ENCODE results near the gene SCLT1. TPM values are rescaled to one million over a fixed set of nuclear protein-coding genes. Genes with fewer than 3 reads are reported as not detected.

SCLT1 gene
- total and polyA plus RNA-seq, 2 donors (not counting 1 experiment from before 2014, with no cell fraction given) = 3.5 to 27.2 TPM

GRCh38 chr4:128853741-128854140 lies 239.6 kb downstream of the SCLT1 start:
- H3K4me3 Mint-ChIP-seq = no peak overlapping the region
- no peak overlapping the region for H3K27ac ChIP-seq (ENCODE audit: low read length in 2 of 2)
- ATAC-seq (ENCODE audit: low read depth) (no peak), DNase-seq (no peak)
- H3K9me3 ChIP-seq (ENCODE audit: control extremely low read depth in 1 of 3, control insufficient read depth in 2 of 3, insufficient read depth in 1 of 3, low read length in 2 of 3) = no peaks in the 10 kb centered on the region
- H2AFZ ChIP-seq (ENCODE audit: insufficient read depth, low read depth, low read length, poor library complexity, severe bottlenecking) = no peak overlapping the region
- H3K9ac ChIP-seq (ENCODE audit: low read length) = no peak overlapping the region
- peaks cover 3 to 5% of the 10 kb centered on the region in 2 donors for H3K4me1 ChIP-seq (ENCODE audit: control insufficient read depth in 2 of 2, insufficient read depth in 2 of 2, low read length in 2 of 2)
- intact Hi-C loops (cut with micrococcal nuclease) = no loop called here
- no peaks in the 10 kb centered on the region for H3K27me3 ChIP-seq (replicated peaks in 1 of 4; ENCODE audit: control extremely low read depth in 1 of 4, control insufficient read depth in 3 of 4, insufficient read depth in 4 of 4, low read length in 3 of 4)
- WGBS (ENCODE audit: insufficient coverage) = 98% methylated on average over 4 of the region's 5 CpGs
- no peak overlapping the region for H3K4me3 ChIP-seq (ENCODE audit: control extremely low read depth in 1 of 5, extremely low read depth in 1 of 5, insufficient read depth in 1 of 5, low read depth in 2 of 5, low read length in 4 of 5)
- TF ChIP-seq EZH2 (IDR thresholded peaks at IDR 0.05; ENCODE audit: borderline replicate concordance, insufficient read depth, low read depth, low read length, poor library complexity, severe bottlenecking) = no peak
- no peak for TF ChIP-seq CTCF (IDR thresholded peaks at IDR 0.05)
- H3K36me3 ChIP-seq (replicated peaks in 1 of 2; ENCODE audit: control extremely low read depth in 1 of 2, control insufficient read depth in 1 of 2, extremely low read depth in 1 of 2, insufficient read depth in 2 of 2, low read length in 1 of 2) = peaks cover 2 to 95% of the 10 kb centered on the region in 2 experiments
- H3K27me3 Mint-ChIP-seq = no peaks in the 10 kb centered on the region
- H3K9me3 Mint-ChIP-seq (ENCODE audit: insufficient read depth) = no peaks in the 10 kb centered on the region
- peaks cover 23% of the 10 kb centered on the region for H4K20me1 ChIP-seq (ENCODE audit: control insufficient read depth, insufficient read depth, low read length, poor library complexity, severe bottlenecking)
- H3K27ac Mint-ChIP-seq = no peak overlapping the region
- ChIA-PET CTCF (interaction anchor here (1.3 kb wide), 1 partner anchor 9 kb away, joined by 5 read pairs; no protein-coding TSS in a partner anchor), POLR2A (no interaction called here)
- peaks cover 8% of the 10 kb centered on the region for H3K4me1 Mint-ChIP-seq
- no peaks in the 10 kb centered on the region for H3K79me2 ChIP-seq (ENCODE audit: control insufficient read depth, insufficient read depth, low read length)
- H3K4me2 ChIP-seq (replicated peaks; ENCODE audit: low read depth, low read length, poor library complexity, severe bottlenecking) = no peak overlapping the region

GRCh38 chr4:128850252-128850651 lies 243.1 kb downstream of the SCLT1 start:
- H2AFZ ChIP-seq (ENCODE audit: insufficient read depth, low read depth, low read length, poor library complexity, severe bottlenecking) = no peak overlapping the region
- H3K27ac ChIP-seq (ENCODE audit: low read length in 2 of 2) = no peak overlapping the region
- no peak overlapping the region for H3K4me3 ChIP-seq (ENCODE audit: control extremely low read depth in 1 of 5, extremely low read depth in 1 of 5, insufficient read depth in 1 of 5, low read depth in 2 of 5, low read length in 4 of 5)
- 100% methylated on average over 2 of the region's 4 CpGs for WGBS (ENCODE audit: insufficient coverage)
- ChIA-PET CTCF (interaction anchor here (0.7 to 1.0 kb wide), 2 partner anchors 12 to 1031 kb away, joined by 4 read pairs; no protein-coding TSS in a partner anchor), POLR2A (no interaction called here)
- intact Hi-C loops (cut with micrococcal nuclease) = no loop called here
- TF ChIP-seq CTCF (IDR thresholded peaks at IDR 0.05) = no peak
- TF ChIP-seq EZH2 (IDR thresholded peaks at IDR 0.05; ENCODE audit: borderline replicate concordance, insufficient read depth, low read depth, low read length, poor library complexity, severe bottlenecking) = no peak
- Mint-ChIP-seq H3K4me1 (peaks cover 6% of the 10 kb centered on the region), H3K27me3 (no peaks in the 10 kb centered on the region), H3K4me3 (no peak overlapping the region), H3K27ac (no peak overlapping the region), H3K9me3 (ENCODE audit: insufficient read depth) (no peaks in the 10 kb centered on the region)
- no peak overlapping the region for H3K4me2 ChIP-seq (replicated peaks; ENCODE audit: low read depth, low read length, poor library complexity, severe bottlenecking)
- ATAC-seq (ENCODE audit: low read depth) = no peak
- H3K9ac ChIP-seq (ENCODE audit: low read length) = no peak overlapping the region
- peaks cover 8% of the 10 kb centered on the region for H3K79me2 ChIP-seq (ENCODE audit: control insufficient read depth, insufficient read depth, low read length)
- no peaks in the 10 kb centered on the region for H3K9me3 ChIP-seq (ENCODE audit: control extremely low read depth in 1 of 3, control insufficient read depth in 2 of 3, insufficient read depth in 1 of 3, low read length in 2 of 3)
- H3K27me3 ChIP-seq (replicated peaks in 1 of 4; ENCODE audit: control extremely low read depth in 1 of 4, control insufficient read depth in 3 of 4, insufficient read depth in 4 of 4, low read length in 3 of 4) = no peaks in the 10 kb centered on the region
- H3K4me1 ChIP-seq (ENCODE audit: control insufficient read depth in 2 of 2, insufficient read depth in 2 of 2, low read length in 2 of 2) = peaks cover 3 to 5% of the 10 kb centered on the region in 2 donors
- H4K20me1 ChIP-seq (ENCODE audit: control insufficient read depth, insufficient read depth, low read length, poor library complexity, severe bottlenecking) = peaks cover 26% of the 10 kb centered on the region
- DNase-seq = no peak
- peaks cover 0 to 92% of the 10 kb centered on the region in 2 experiments for H3K36me3 ChIP-seq (replicated peaks in 1 of 2; ENCODE audit: control extremely low read depth in 1 of 2, control insufficient read depth in 1 of 2, extremely low read depth in 1 of 2, insufficient read depth in 2 of 2, low read length in 1 of 2)

Data from B cell (primary cell).